GM18867 (cell line): ENCODE results near the gene CERK.
"Not testable (repeated sequence)": the region's sequence is repeated elsewhere in the genome, so short reads cannot be mapped to it uniquely, and the experiment has no call there.

Experiments used
- ATAC-seq: cut with Tn5 transposase; IDR thresholded peaks from one replicate; pipeline ENCODE4 v1.9.1; 2021; ENCODE audit warnings: mild to moderate bottlenecking, moderate library complexity; ENCODE audit not compliant: unreplicated experiment

CERK gene

DNA sequence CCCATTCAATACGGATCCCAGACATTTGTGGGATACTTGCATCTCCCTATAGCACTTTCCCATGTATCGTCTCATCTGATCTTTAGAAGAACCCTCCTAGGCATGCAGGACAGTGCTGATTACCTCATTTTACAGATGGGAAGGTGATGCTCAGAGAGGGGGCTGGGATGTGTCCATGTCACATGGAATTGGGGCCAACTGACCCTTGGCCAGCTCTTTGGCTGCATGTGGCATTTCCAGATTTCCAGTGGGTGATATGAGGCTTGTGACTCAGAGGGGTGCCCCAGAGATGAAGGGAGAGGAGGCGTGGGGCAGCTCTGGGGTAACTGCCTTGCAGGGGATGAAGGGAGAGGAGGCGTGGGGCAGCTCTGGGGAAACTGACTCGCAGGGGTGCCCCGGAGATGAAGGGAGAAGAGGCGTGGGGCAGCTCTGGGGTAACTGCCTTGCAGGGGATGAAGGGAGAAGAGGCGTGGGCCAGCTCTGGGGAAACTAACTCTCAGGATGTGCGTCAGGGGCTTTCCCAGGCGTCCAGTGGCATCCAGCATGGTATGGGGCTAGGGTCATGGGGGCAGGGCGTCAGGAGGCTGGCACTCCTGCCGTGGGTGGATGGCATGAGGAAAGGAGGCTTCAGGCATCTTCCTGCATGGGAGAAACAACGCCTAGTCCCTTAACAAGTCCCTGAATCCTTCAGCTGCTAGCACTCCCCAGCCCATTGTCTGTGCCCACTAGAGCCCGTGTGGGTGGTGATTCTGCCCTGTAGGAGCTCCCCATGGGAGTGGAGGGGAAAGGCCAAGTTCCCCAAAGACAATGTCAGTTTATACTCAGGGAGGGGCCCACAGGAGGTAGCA, 11.9 kb upstream of the CERK start:
- no peak for ATAC-seq

DNA sequence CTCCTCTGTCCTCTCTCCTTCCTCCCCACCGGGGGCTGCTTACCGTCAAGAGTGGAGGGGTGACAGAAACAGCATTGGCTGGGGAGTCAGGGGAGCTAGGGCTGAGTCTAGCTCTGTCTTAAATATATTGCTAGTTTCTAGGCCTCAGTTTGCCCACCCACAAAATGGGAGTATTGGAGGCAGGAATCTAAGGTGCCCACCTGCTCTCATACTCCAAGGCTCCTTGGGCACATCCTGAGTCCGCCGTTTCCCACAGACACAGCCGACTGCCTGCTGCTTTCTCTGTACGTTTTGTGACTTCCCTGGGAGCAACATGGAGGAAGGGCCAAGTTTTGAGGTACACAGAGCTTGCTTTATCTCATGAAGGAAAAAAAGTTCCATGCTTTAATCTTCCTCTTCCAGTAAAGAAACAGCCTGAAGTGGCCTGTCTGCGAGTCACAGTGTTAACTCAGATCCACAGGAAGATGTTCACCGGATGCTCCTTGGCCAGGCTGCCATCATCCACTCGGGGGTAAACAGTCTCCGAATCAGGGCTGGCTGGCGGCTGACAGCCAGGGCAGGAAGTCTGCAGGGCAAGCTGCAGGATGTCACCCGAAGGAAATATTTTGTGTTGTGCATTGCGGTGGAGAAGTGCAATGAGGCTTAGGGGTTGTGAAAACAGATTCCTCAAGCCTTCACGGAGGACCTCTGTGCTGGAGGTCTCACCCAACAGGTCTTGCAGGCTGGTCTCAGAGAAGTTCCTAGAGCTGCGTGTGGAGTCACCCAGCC, 11.0 kb upstream of the CERK start:
- no peak for ATAC-seq

DNA sequence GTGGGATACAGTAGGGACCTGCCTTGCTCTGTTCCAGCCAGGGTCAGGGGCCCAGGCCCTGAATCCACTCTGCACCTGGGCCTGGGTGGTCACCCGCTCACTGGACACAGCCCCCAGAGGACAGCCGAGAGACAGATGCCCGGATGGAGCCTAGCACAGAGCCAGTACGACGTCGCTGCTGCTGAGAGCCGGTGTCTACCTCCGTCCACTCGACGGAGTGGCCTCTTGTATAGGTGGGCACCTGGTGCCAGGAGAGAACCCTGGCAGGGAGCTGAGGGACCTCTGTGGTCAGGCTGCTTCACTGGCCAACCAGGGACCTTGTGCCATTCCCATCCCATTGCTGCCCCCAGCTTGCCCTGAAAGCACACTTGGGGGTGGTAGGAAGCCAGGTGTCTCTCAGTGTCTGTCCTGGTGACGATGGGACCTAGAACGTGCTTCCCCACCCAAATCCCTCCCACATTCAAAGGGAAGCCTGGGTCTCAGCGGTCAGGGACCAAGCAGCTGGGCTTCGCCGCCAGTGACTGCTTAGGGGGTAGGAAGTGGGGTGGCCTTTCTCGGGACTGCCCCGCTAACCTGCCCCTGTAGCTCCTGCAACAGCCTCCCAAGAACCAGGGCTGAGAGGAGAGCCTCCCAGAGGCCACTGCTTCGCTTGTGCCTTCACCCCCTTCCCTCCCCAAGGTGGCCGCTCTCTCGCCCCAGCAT, 10.3 kb upstream of the CERK start:
- no peak for ATAC-seq

DNA sequence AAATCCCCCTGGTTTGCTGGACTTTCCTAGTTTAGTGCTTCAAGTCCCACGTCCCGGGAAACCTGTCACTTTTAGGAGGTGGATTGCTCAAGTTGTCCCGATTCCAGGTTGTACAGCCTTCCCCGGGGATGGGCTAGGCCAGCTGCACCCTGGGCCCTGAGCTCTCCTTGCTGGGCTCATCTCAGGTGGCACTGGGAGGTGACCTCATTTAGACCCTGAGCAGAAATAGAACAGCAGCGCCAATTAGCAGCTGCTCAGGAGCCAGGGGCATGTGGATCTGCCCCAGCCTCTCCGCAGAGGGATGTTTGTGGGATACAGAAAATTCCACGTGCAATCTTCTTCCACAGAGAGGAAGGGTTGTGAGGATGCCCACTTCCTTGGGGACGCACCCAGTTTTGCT, 9.6 kb upstream of the CERK start:
- ATAC-seq = no peak

DNA sequence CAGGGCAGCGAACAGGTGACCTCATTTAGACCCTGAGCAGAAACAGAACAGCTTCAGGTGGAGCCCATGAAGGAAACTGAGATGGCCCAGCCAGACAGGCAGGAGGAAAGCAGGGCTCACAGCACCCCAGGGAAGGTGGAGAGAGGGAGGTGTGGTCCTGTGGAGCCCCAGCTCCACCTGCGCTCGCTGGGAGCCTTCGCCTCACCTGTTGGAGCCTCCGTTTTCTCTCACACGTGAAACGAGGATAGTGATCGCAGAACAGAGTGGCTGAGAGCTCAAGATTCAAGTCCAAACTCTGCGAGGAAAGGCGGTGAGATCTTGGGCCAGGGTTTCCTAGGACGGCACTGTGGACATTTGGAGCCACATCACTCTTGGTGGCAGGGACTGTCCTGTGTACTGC, 8.6 kb upstream of the CERK start:
- ATAC-seq = no peak

DNA sequence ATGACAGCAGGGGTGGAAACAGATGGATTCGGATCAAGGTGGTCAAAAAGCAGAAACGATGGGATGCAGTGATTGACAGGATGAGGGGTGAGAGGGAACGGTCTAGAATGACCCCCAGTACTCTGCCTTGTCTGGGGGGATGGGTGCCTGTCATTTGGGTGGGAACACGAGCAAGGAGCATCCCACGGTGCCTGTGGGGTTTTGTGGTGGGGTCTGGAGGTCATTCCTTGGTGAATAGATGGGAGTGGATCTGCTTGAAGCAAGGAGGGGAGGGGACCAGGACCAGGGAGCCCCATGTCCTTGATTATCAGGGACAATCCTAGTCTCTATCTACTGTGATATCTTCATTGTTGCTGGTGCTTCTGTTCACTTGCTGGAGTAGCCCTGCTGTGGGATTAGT, 8.1 kb upstream of the CERK start:
- no peak for ATAC-seq

DNA sequence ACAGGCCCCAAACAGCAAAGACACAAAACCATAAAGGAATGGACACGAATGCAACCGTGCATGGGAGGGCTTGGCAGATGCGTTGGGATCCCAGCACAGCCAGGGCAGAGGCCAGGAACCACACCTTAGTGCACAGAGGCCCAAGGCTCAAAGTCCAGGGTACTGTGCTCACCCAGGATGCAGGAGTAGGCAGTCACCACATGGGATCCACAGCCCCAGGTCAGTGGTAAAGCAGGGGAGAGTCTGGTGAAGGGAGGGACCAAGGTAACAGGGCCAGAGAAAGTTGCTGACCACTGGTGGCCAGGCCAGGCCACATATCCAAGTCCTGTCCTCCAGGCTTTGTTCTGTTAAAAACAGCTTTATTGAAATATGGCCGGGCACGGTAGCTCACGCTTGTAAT, 6.5 kb upstream of the CERK start:
- ATAC-seq = no peak

DNA sequence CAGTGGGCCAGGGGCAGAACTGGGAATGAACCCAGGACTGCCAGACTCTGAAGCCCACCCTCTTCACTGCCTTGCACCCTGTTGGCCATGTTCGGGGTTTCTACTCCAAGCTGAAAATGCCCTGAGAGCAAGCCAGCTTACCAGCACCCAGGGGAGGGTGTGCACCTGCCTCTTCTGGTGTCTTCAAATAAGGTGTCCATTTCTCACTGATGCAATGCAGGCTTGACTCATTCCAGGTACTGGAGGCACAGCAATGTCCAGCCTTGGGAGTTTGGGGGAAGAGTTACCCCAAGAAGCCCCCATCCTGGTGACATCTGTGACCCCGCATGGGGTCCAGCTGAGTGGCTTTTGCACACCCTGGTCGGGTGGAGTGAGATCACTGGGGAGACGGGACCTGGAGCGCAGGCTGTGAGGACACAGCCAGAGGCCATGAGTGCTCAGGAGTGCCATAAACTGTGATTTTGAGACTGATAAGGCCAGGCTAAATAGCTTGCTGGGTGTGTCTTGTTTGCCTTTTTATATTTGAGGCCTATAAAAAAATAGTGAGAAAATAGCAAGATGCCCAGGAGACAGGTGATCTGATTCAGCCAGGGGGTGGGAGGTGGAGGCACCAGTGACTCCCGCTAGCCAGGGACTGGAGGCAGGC, 4.6 kb upstream of the CERK start:
- ATAC-seq = no peak

DNA sequence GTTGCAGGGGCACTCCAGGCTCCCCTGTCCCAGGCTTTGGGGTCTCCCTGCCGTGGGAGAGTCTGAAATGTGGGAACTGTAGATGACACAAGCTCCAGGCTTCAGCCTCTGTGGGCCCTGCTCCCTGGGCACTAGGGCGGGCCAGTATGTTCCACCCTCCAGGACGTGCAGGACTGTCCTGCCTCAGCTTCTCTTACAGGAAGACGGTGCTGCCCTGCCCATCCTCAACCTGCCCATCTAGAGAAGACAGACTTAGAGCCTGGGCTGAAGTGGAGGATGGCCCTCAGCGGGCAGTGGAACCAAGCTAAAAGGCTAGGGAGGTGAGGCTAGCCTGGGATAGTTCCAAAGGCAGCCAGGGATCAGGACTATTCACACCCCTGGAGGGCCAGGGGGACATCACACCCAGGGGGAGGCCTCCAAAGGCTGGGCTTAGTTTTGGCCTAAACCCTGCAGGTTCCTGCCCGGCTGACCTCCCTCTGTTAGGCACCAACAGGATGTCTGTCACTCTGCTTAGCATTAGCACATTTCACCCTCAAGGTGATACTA, 4.0 kb upstream of the CERK start:
- ATAC-seq = no peak

DNA sequence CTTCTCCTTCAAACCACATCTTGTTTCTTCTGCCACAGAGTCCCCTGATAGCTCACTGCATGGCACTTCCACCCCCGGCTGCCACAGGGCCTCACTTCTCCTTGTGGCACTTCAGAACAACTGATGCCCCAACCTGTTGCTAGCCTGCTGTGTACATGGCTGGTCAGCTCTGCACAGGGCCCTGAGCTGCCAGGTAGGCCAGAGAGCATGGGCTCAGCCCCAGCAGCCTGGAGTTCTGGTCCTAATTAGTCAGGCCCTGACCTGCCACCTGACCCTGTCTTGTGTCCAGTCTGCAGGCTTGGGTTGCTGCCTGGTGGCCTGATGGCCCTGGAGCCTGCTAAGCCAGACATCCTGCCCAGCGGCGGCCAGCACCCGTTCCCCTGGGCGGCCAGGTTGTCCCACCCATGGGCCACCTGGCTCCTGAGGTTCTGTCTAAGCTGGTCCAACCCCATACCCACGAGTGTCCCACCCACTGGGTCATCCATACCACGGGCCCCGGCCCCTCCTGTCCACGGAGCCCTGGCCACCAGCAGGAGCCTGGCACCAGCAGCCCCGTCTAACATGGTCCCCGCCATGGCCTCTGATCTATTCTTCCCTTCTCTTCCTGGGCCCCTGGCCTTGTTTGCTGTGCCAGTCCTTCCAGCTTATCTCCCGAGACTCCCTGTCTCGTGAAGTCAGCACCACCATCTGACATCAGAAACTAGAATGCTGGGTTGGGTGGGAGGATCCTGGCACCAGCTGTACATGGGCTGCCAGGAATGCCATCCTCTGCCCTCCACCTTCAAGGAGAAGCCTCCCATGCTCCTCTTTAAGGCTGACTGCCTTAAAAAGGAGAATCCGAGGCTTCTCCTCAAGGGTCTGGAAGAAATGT, 3.1 kb upstream of the CERK start:
- no peak for ATAC-seq

DNA sequence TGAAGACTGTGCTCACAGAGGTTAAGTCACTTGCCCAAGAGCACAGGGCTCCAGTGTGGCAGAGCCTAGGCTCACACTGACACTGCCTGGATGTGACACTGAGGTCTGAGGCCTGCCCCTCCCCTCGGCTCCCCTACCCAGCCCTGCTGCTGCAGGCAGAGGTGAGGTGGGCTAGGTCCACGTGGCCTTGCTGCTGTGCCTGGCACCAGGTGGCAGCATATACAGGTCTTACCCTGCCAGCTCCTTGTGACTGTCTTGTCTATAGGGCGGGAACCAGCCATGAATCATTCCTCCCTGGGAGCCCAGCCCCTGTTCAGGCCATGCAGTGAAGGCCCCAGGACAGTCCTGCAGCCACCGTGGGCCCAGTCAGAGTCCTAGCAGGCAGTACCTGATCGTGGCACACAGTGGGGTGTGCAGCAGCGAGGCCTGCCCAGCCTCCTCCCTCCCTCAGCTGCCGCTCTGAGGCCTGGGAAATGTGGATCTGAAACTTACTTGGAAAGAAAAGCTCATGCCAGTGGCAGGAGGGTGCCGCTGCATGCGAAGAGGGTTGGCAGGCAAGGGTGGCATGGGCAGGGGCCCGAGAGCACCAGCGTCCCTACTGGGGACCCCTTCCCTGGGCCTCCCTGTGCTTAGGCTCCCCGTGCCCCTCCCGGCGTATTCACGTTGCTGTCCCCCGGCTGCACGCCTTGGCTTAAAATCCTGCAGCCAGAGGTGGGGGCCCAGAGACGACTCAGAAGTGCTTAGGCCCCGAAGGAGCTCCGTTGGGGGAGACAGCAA, 1.2 kb upstream of the CERK start:
- no peak for ATAC-seq

DNA sequence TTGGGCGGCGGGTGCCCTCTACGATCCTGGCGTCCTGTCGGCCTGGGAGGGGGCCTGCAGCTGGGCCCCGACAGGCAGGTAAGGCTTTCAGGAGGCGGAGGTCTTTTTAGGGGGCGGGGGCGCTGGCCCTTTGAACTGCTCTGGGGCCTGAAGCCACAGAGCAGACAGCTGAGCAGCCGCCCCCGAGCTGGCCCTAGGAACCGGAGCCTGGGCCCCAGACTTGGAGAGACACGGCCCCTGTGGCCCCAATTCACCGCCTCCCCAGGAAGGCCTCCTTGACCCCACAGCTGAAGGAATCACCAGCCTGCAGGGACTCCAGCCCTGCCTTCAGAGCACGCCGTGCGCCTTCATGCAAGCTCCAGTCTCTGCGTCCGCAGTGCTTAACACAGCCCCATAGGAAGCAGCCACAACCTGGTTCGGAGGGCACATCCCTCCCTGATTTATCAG, 618 bp upstream of the CERK start:
- ATAC-seq = no peak

DNA sequence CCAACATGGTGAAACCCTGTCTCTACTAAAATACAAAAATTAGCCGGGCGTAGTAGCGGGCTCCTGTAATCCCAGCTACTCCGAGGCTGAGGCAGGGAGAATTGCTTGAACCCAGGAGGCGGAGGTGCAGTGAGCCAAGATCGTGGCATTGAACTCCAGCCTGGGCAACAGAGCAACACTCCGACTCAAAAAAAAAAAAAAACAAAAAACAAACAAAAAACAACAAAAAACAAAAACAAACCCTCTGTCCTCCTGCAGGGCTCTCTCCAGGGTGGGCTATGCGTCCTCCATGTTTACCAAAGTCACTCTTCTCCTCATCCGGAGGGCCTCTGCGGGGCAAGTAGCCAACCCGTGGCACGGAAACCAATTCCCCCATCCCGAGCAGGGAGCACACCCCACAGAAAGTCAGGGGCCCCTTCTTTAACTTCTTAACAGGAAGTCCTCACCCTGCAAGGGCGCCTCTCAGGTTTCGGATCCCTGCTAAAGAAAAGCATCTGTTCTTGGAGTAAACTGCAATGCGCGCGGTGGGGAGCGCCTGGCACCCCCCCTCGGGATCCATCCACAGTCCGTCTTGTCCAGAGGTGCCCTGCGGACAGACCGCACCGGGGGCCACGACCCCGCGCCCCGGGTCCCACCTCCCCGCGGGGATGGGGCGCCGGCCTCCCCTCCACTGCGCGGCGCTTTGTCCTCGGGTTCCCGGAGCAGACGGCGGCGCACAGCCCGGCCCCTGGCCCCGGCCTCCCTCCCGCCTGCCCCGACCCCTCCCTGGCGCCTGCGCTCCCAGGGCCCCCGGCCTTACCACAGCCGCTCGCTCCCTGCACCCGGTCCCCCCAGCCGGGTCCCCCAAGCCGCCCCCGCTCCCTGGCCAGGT, 712 bp downstream of the CERK start:
- ATAC-seq = peak; percentile 30

DNA sequence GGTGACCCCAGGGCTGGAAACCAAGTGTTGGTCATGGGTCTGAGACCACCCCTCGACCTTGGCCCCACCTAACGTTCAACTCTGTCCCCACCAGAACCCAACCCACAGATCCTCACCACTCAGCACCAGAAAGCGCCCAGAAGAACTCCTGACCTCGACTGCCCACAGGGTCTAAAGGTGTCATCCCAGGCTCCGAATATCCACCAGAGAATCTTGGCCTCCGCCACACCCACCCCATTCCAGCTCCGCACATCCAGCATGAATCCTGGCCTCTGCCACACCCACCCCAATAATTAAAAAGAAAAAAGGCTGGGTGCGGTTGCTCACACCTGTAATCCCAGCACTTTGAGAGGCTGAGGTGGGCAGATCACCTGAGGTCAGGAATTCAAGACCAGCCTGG, 1.3 kb downstream of the CERK start:
- ATAC-seq = no peak

DNA sequence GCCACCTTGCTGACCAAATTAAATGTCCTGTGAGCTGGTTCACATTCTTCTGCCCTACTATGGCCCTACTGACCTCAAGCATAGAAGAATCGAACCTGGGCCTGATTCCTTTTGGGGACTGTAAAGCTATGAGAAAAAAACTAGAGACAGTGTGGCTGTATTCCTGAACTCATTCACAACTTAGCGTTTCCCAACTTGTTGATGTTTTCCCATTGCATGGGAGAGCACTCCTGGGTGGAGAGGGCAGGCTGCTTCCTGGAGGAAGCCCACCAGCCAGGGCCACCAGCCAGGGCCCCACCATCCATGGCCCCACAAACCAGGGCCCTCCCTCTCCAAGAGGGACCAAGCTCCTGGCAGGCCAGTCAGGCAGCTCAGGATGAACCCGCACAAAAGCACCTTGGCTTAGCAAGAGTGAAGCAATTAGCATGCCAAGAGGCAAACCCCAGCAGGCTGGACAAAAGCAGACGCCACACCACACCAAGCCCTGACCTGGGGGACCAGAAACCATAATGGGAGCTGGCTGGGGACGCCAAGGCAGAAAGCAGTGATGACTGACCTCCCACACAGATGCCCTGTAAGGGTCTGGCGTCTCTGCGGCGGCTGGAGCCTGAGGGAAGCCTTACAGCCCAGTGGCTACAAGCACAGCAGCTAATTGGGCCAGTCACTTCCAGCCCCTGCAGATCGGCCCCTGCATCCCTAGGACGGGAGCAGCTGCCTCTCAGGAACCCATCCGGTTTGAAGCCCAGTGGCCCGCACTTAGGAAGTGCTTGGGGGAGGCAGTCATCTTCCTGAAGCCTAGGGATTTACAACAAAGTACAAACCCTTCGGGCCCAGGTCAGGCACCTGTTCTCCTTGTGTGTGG, 2.1 kb downstream of the CERK start:
- no peak for ATAC-seq

DNA sequence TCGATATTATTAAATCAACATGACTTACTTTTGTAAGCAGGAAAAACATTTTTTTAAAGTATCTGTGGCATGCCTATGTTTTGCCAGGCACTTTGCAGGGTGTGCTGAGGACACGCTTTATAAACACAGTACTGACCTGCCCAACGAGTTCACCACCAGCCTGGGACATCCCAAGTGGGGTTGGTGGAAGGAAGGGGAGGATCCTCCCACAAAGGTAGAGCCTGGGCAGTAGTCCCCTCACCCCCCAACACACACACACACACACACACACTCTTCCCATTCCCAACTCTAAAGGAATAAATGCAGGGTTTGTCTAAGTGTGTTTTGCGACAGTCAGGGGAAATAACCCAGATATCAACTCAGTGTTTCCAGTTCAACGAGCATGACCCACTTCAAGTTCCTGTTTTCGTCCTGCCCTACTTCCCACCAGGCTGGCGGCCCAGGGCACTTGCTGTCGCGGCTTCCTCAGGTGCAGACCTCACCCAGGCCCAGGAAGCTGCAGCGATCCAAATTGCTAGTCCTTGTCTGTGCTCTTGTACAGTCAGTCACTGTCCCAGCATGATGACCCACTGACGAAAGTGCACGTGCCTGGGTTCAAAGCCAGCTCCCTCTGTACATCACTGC, 3.1 kb downstream of the CERK start:
- ATAC-seq = no peak

DNA sequence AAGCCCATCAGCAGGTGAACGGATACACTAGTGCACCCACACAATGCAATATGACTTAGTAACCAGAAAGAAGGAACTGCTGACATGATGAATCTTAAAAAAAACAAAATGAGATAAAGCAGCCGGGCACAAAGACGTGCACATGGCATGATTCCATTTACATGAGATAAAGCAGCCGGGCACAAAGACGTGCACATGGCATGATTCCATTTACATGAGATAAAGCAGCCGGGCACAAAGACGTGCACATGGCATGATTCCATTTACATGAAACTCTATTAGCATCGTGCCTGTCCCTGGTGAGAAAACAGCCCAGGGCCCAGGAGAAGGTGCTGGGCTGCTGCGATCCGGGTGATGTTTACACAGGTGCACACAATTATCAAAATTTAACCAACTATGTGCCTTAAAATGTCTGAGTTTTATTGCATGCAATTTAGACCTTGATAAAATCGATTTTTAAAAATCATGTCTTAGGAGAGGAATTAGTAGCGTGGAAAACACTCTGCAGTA, 3.8 kb downstream of the CERK start:
- not testable (repeated sequence) for ATAC-seq
